OCI-LY1 (cell line): Measurements from ENCODE around the gene SYT7.

ENCODE experiments used
- H2AFZ ChIP-seq: fragments of 200-600 bp; sonication (generic), shearing (Covaris generic); 2 replicates; pipeline ENCODE4 v1.6.0; 2014; ENCODE audit warnings: antibody characterized with exemption, mild to moderate bottlenecking, low read length
- H3F3A ChIP-seq: fragments of 200-600 bp; sonication (generic), shearing (Covaris generic); 2 replicates; pipeline ENCODE4 v1.6.0; 2014; ENCODE audit warnings: mild to moderate bottlenecking, antibody characterized with exemption, low read length, moderate library complexity; ENCODE audit not compliant: insufficient read depth
- H3K27ac ChIP-seq: fragments of 200-600 bp; sonication (generic); 2 replicates; pipeline ENCODE4 v1.5.1; 2014; ENCODE audit warnings: low read length, mixed run types, mild to moderate bottlenecking, low read depth; ENCODE audit not compliant: poor library complexity, severe bottlenecking
- H3K27me3 ChIP-seq: fragments of 200-600 bp; sonication (generic); 2 replicates; pipeline ENCODE4 v1.6.0; 2014; ENCODE audit warnings: antibody characterized with exemption, mild to moderate bottlenecking, low read length, moderate library complexity; ENCODE audit not compliant: insufficient read depth
- H3K36me3 ChIP-seq: fragments of 200-600 bp; sonication (generic); 2 replicates; pipeline ENCODE4 v1.6.1; 2014; ENCODE audit warnings: mild to moderate bottlenecking, antibody characterized with exemption, low read length, moderate library complexity, mixed read lengths; ENCODE audit not compliant: insufficient read depth
- H3K4me1 ChIP-seq: fragments of 200-600 bp; sonication (generic); 2 replicates; pipeline ENCODE4 v1.5.1; 2014; ENCODE audit warnings: mild to moderate bottlenecking, low read length, moderate library complexity; ENCODE audit not compliant: insufficient read depth, severe bottlenecking
- H3K4me2 ChIP-seq: fragments of 200-600 bp; sonication (generic), shearing (Covaris generic); 2 replicates; pipeline ENCODE4 v1.6.1; 2014; ENCODE audit warnings: low read length
- H3K4me3 ChIP-seq: fragments of 200-600 bp; sonication (generic); 2 replicates; pipeline ENCODE4 v1.5.1; 2014; ENCODE audit warnings: low read length, low read depth, mild to moderate bottlenecking, mixed read lengths; ENCODE audit not compliant: poor library complexity, severe bottlenecking
- H3K79me2 ChIP-seq: fragments of 200-600 bp; shearing (Covaris generic); 2 replicates; pipeline ENCODE4 v1.6.1; 2016; ENCODE audit warnings: mixed run types, low read length, mixed read lengths; ENCODE audit not compliant: insufficient read depth
- H3K9ac ChIP-seq: fragments of 200-600 bp; sonication (generic), shearing (Covaris generic); 2 replicates; pipeline ENCODE4 v1.6.1; 2014; ENCODE audit warnings: mild to moderate bottlenecking, low read length, mixed read lengths
- H3K9me2 ChIP-seq: fragments of 200-600 bp; sonication (generic), shearing (Covaris generic); 2 replicates; pipeline ENCODE4 v1.6.1; 2014; ENCODE audit warnings: low read depth, mild to moderate bottlenecking, low read length, mixed read lengths
- H3K9me3 ChIP-seq: fragments of 200-600 bp; shearing (Covaris generic); 2 replicates; pipeline ENCODE4 v1.6.1; 2014; ENCODE audit warnings: low read length, mixed read lengths
- H4K20me1 ChIP-seq: fragments of 200-600 bp; sonication (generic), shearing (Covaris generic); 2 replicates; pipeline ENCODE4 v1.6.0; 2016; ENCODE audit warnings: mild to moderate bottlenecking, low read length; ENCODE audit not compliant: insufficient read depth
- CTCF ChIP-seq: fragments of 200-600 bp; sonication (generic), shearing (Covaris generic); IDR thresholded peaks from 2 replicates; pipeline ENCODE4 v1.5.1; 2017; ENCODE audit warnings: mild to moderate bottlenecking, antibody characterized with exemption, low read length, moderate library complexity, mixed read lengths
- EZH2 ChIP-seq: fragments of 200-600 bp; sonication (generic), shearing (Covaris generic); IDR thresholded peaks from 2 replicates; pipeline ENCODE4 v1.8.0; 2017; ENCODE audit warnings: borderline replicate concordance, mixed run types, mild to moderate bottlenecking, antibody characterized with exemption, low read length, moderate library complexity, mixed read lengths

SYT7 gene

GRCh38 chr11:61560751-61561150 lies 20.1 kb downstream of the SYT7 start:
- H3K4me3 ChIP-seq = no peak overlapping the region
- no peaks in the 10 kb centered on the region for H4K20me1 ChIP-seq
- H3K9me3 ChIP-seq = no peaks in the 10 kb centered on the region
- H3K27me3 ChIP-seq = no peaks in the 10 kb centered on the region
- H3K9me2 ChIP-seq = no peaks in the 10 kb centered on the region
- H3K4me1 ChIP-seq = no peaks in the 10 kb centered on the region
- H3F3A ChIP-seq = no peaks in the 10 kb centered on the region
- no peak overlapping the region for H3K27ac ChIP-seq
- TF ChIP-seq CTCF = no peak
- no peak for TF ChIP-seq EZH2
- H2AFZ ChIP-seq = no peak overlapping the region
- no peaks in the 10 kb centered on the region for H3K36me3 ChIP-seq
- no peaks in the 10 kb centered on the region for H3K79me2 ChIP-seq
- H3K9ac ChIP-seq = no peak overlapping the region
- H3K4me2 ChIP-seq = no peak overlapping the region

- 0 out of 2 replicates have a peak, but pooled peaks cover 3% of the 10 kb centered on the region for H3K27me3 ChIP-seq
- no peak overlapping the region for H3K9ac ChIP-seq
- H2AFZ ChIP-seq = no peak overlapping the region
- H3F3A ChIP-seq = no peaks in the 10 kb centered on the region
- H3K4me1 ChIP-seq = no peaks in the 10 kb centered on the region
- H4K20me1 ChIP-seq = no peaks in the 10 kb centered on the region
- H3K4me3 ChIP-seq = no peak overlapping the region
- H3K36me3 ChIP-seq = no peaks in the 10 kb centered on the region
- no peak overlapping the region for H3K4me2 ChIP-seq
- H3K9me2 ChIP-seq = no peaks in the 10 kb centered on the region
- TF ChIP-seq EZH2 (no peak), CTCF (no peak)
- no peak overlapping the region for H3K27ac ChIP-seq
- no peaks in the 10 kb centered on the region for H3K79me2 ChIP-seq
- H3K9me3 ChIP-seq = no peaks in the 10 kb centered on the region
Measured at GRCh38 chr11:61556621-61557020, 24.3 kb downstream of the SYT7 start.

- no peaks in the 10 kb centered on the region for H3K4me1 ChIP-seq
- H2AFZ ChIP-seq = no peak overlapping the region
- H3K27me3 ChIP-seq = 0 out of 2 replicates have a peak, but pooled peaks cover 3% of the 10 kb centered on the region
- TF ChIP-seq EZH2 (no peak), CTCF (no peak)
- no peaks in the 10 kb centered on the region for H3K79me2 ChIP-seq
- no peak overlapping the region for H3K27ac ChIP-seq
- no peak overlapping the region for H3K4me2 ChIP-seq
- H3K9me3 ChIP-seq = no peaks in the 10 kb centered on the region
- H3K36me3 ChIP-seq = no peaks in the 10 kb centered on the region
- no peaks in the 10 kb centered on the region for H3K9me2 ChIP-seq
- H3K9ac ChIP-seq = no peak overlapping the region
- H3F3A ChIP-seq = no peaks in the 10 kb centered on the region
- H4K20me1 ChIP-seq = no peaks in the 10 kb centered on the region
- no peak overlapping the region for H3K4me3 ChIP-seq
Measured at GRCh38 chr11:61555978-61556377, 24.9 kb downstream of the SYT7 start.
